Coronary artery (tissue), 2 donors: ENCODE measurements around the gene CSNK2A2.

Source experiments
- DNase-seq: peaks from one replicate; pipeline ENCODE4 v3.0.0-alpha.2; 2017; ENCODE audit warnings: low spot score
- H3K27ac ChIP-seq, 2 donors: fragments of 200-600 bp; sonication (generic); one replicate each; pipeline ENCODE4 v1.5.1; 2016 to 2019
- H3K4me3 ChIP-seq: fragments of 200-600 bp; sonication (generic); 2 replicates; pipeline ENCODE4 v1.5.1; 2016; ENCODE audit warnings: mild to moderate bottlenecking, moderate library complexity
- TF ChIP-seq, protein P1 (sequence below): fragments of 200-600 bp; sonication (generic); IDR thresholded peaks from one replicate; pipeline ENCODE4 v1.5.1; 2019; ENCODE audit warnings: antibody characterized with exemption

CSNK2A2 gene

DNA sequence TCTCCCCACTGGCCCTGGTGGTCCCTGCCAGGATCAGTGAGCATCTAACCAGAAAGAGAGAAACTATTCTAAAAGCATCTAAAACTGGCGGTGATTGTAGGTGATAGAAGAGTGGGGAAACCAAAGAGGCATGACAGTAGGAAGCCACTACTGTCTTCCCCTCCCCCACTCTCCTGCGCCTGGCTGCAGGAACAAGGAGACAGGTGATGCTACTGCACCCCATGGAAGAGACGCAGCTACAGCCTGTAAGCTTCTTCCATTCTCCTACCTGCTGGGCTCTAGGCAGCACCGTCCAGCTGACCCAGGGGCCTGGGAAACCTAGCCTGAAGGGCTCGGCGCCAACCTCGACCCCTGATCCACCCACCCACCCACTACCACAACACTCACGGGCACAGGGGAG lies 32.4 kb upstream of the CSNK2A2 start:
- DNase-seq, result no peak
- Histone ChIP-seq H3K4me3 (no peak overlapping the region), H3K27ac (no peak overlapping the region)
- TF ChIP-seq, protein P1, sequence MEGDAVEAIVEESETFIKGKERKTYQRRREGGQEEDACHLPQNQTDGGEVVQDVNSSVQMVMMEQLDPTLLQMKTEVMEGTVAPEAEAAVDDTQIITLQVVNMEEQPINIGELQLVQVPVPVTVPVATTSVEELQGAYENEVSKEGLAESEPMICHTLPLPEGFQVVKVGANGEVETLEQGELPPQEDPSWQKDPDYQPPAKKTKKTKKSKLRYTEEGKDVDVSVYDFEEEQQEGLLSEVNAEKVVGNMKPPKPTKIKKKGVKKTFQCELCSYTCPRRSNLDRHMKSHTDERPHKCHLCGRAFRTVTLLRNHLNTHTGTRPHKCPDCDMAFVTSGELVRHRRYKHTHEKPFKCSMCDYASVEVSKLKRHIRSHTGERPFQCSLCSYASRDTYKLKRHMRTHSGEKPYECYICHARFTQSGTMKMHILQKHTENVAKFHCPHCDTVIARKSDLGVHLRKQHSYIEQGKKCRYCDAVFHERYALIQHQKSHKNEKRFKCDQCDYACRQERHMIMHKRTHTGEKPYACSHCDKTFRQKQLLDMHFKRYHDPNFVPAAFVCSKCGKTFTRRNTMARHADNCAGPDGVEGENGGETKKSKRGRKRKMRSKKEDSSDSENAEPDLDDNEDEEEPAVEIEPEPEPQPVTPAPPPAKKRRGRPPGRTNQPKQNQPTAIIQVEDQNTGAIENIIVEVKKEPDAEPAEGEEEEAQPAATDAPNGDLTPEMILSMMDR, result no peak

DNA sequence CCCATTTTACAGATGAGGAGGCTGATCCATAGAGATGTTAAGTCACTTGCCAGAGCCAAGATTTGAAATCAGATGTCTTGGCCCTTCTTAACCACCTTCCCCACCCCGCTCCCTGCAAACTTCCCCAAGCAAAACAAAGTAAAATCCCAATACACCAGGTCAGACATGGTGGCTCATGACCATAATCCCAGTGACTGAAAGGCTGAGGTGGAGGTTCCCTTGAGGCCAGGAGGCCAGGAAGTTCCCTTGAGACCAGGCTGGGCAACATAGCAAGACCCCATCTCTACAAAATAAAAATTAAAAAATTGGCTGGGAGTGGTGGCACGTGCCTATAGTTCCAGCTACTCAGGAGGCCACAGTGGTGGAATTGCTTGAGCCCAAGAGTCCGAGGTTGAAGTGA lies 28.9 kb upstream of the CSNK2A2 start:
- H3K4me3 ChIP-seq, result no peak overlapping the region
- TF ChIP-seq, protein P1, result no peak
- no peak overlapping the region for H3K27ac ChIP-seq
- no peak for DNase-seq

DNA sequence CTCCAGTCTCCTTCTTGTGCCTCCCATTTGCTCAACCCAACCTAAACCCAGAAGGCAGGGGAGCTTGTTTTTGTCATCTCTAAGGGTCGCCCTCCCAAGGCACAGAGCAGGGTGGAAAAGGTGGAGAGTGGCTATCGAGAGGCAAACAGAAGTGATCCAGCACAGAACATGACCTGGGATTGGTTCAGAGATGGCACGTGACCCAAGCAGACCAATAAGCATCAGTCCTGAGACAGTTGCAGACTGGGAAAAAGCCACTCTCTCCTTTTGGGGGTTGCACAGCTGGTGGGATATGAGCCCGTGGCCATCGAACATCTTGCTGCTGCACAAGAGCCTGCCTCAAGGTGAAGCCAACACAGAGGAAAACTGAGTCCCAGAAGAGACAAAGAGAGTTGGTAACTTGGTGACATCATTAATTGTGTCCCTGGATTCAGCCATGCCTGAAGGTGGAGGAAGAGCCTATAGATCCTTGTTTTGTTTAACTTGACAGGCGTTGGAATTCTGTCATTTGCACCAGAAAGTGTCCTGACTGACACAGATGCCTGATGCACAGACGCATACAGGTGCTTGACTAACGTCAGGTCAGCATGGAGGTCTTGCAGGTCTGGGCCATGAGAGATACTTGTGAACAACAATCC lies 28.2 kb upstream of the CSNK2A2 start:
- TF ChIP-seq, protein P1, result no peak
- DNase-seq, result no peak
- Histone ChIP-seq H3K27ac (no peak overlapping the region), H3K4me3 (no peak overlapping the region)

DNA sequence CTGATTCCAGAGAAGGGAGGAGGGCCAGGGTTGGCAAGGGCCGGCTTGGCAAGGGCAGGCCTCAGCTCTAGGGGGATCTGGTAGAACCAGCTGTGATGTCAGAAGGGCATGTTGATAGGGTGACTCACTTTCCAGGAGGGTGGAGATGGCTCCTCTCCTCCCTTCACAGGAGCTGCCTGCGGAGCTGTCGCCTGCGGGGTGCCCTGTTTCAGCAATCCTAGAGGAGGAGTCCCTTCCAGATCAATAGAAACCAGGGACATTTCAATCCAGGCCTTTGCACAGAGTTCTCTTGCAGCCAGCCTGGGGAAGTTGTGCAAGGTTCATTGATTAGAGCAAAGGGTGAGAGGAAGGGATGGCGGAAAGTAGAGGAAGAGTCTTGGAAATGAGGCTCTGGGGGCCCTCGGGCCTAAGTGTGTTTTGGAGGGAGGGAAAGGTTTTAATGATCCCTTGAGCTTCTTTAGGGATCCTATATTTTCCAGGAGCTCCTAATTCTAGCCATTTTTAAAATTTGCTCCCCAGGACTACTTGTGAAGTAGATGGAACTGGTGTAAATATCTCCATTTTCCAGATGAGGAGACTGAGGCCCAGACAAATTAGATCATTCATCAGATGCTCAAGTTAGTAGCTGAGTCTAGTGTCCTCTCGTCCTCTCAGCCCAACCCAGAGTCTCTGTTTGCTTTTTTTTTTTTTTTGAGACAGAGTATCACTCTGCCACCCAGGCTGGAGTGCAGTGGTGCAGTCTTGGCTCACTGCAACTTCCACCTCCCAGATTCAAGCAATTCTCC lies 24.8 kb upstream of the CSNK2A2 start:
- H3K27ac ChIP-seq, result no peak overlapping the region
- TF ChIP-seq, protein P1, result no peak
- no peak overlapping the region for H3K4me3 ChIP-seq
- DNase-seq, result no peak

DNA sequence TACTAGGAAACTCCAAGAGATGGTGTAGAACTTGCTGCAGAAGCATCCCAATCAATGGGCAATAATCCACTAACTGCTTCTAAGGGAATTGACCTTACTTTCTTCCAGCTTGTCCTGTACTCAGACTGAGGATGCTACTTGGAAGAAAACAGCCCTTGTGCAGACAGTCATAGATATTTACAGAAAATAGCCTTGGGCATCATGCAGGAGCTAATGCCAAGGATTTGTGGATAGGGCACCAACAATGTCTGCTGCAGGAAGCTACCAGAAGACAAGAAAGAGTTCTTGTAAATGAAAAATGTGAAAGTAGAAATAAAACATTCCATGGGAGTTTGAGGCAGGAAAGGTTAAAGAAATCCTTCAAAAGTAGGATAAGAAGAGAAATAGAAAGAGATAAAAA lies 21.5 kb upstream of the CSNK2A2 start:
- H3K4me3 ChIP-seq, result no peak overlapping the region
- H3K27ac ChIP-seq, result no peak overlapping the region
- TF ChIP-seq, protein P1, result no peak
- no peak for DNase-seq

DNA sequence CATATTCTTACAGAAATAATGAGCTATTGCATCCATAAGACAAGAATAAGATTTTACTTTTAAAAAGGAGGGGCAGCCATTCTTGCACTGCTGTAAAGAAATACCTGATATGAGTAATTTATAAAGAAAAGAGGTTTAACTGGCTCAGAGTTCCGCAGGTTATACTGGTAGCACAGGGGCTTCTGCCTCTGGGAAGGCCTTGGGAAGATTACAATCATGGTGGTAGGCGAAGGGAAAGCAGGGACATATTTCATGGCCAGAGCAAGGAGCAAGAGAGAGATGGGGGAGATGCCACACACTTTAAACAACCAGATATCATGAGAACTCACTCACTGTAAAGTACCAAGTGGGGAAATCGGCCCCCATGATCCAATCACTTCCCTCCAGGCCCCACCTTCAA lies 20.9 kb upstream of the CSNK2A2 start:
- no peak overlapping the region for H3K4me3 ChIP-seq
- no peak for DNase-seq
- H3K27ac ChIP-seq, result no peak overlapping the region
- TF ChIP-seq, protein P1, result no peak
